PFSK-1 (cell line): Measurements from ENCODE around the gene DAZL.

Source experiments
- FOXP2 ChIP-seq: optimal IDR thresholded peaks from 2 replicates; pipeline ENCODE3; 2011; ENCODE audit warnings: borderline replicate concordance, control low read depth, inconsistent platforms; ENCODE audit not compliant: insufficient read depth; ENCODE audit errors: extremely low read length, extremely low read depth
- POLR2AphosphoS5 ChIP-seq: IDR thresholded peaks from 2 replicates; pipeline ENCODE4 v1.6.1; 2012; ENCODE audit warnings: low read depth, mild to moderate bottlenecking, control low read depth, low read length, moderate library complexity
- SIN3A ChIP-seq: IDR thresholded peaks from 2 replicates; pipeline ENCODE4 v1.6.1; 2012; ENCODE audit warnings: mild to moderate bottlenecking, low read length, moderate library complexity, borderline replicate concordance; ENCODE audit not compliant: insufficient read depth
- TAF1 ChIP-seq: IDR thresholded peaks from 2 replicates; pipeline ENCODE4 v1.6.1; 2012; ENCODE audit warnings: low read length, control low read depth, borderline replicate concordance; ENCODE audit not compliant: insufficient read depth
- TF ChIP-seq, protein P1 (sequence below), 2 experiments: IDR thresholded peaks; 2 replicates each; pipeline versions ENCODE4 v1.6.1 to v1.8.0; 2011 to 2012; ENCODE audit warnings: low read depth in 2 of 2, low read length in 2 of 2, control low read depth in 1 of 2, inconsistent platforms in 1 of 2, mild to moderate bottlenecking in 1 of 2, moderate library complexity in 1 of 2; ENCODE audit not compliant: insufficient read depth in 1 of 2

Gene DAZL

DNA sequence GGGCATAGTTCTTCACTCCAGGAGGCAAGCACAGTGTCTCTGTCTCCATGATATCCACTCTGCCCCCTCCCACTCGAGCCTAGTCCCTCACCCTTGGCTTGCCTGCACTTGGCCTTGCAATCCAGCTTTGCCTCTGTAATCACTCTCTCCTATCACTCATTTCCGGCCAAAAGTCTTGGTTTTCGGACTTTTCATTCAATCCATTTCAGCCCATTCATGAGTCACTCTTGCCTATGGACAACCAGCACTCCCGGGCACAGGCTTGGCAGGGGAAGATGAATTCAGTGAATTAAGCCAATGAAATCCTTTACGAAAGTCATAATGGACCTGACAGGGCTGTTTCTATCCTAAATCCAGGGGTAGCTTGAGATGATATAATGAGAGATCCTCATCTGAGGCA, 21.7 kb downstream of the DAZL start:
- no peak for TF ChIP-seq SIN3A
- no peak for TF ChIP-seq TAF1
- TF ChIP-seq POLR2AphosphoS5: no peak

DNA sequence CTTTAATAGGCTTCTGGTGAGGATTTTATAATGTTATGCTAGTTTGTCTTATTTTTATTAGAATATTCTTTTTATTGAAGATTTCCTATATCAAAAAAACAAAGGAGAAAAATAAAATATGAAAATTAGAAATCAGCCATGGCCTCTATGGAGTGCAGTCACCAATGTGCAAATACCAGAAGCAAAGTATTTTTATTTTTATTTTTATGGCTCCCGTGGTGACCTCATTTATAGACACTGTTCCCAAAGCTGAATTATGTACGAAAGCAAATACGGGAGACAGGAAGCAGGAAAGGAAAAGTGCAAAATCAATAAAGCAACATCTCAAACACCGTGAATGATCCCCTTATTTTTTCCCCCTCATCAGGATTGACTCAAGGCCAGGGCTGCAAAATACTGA, 35.1 kb downstream of the DAZL start:
- no peak for TF ChIP-seq TAF1
- no peak for TF ChIP-seq POLR2AphosphoS5
- TF ChIP-seq SIN3A: no peak
- no peak for TF ChIP-seq FOXP2
- TF ChIP-seq, protein P1, sequence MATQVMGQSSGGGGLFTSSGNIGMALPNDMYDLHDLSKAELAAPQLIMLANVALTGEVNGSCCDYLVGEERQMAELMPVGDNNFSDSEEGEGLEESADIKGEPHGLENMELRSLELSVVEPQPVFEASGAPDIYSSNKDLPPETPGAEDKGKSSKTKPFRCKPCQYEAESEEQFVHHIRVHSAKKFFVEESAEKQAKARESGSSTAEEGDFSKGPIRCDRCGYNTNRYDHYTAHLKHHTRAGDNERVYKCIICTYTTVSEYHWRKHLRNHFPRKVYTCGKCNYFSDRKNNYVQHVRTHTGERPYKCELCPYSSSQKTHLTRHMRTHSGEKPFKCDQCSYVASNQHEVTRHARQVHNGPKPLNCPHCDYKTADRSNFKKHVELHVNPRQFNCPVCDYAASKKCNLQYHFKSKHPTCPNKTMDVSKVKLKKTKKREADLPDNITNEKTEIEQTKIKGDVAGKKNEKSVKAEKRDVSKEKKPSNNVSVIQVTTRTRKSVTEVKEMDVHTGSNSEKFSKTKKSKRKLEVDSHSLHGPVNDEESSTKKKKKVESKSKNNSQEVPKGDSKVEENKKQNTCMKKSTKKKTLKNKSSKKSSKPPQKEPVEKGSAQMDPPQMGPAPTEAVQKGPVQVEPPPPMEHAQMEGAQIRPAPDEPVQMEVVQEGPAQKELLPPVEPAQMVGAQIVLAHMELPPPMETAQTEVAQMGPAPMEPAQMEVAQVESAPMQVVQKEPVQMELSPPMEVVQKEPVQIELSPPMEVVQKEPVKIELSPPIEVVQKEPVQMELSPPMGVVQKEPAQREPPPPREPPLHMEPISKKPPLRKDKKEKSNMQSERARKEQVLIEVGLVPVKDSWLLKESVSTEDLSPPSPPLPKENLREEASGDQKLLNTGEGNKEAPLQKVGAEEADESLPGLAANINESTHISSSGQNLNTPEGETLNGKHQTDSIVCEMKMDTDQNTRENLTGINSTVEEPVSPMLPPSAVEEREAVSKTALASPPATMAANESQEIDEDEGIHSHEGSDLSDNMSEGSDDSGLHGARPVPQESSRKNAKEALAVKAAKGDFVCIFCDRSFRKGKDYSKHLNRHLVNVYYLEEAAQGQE (IDR thresholded peaks at IDR 0.05; ENCODE audit: insufficient read depth in 1 of 2, low read depth in 2 of 2, low read length in 2 of 2): no peak

DNA sequence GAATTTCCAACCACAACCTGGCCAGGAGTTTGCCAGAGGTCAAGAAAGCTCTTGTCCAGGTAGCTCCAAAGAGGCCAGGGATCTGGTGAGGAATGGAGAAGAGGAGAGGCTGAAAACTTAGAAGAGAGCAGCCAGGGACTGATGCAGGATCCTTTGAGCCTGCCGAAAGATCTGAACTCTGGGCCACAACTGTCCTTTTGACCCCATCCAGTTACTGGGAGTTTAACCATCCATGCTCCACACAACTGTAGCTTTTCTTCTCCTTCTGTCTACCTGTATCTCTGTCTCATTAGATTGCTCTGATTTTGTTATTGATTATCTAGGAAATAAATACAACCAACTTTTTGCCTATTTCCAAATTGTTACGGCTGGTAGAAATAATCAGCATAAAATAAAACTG, 36.7 kb downstream of the DAZL start:
- TF ChIP-seq SIN3A: no peak
- TF ChIP-seq, protein P1 (IDR thresholded peaks at IDR 0.05; ENCODE audit: insufficient read depth in 1 of 2, low read depth in 2 of 2, low read length in 2 of 2): no peak
- no peak for TF ChIP-seq TAF1
- TF ChIP-seq FOXP2: no peak
- TF ChIP-seq POLR2AphosphoS5: no peak

DNA sequence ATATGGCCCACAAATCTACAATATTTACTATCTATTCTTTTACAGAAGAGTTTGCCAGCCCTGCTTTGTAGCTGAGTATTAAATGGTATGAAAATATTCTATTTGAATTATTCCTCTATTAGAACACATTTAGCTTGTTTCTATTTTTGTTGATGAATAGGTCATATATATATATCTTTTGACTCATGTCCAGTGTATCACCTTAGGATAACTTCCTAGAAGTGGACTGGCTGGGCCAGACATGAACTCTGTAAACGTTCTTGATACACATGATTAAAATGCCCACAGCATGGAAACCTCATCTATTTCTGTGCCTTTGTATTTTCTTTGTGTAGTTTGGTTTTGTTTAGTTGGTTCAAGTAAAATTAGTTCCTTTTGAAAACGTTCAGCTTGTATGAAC, 37.1 kb downstream of the DAZL start:
- TF ChIP-seq, protein P1 (IDR thresholded peaks at IDR 0.05; ENCODE audit: insufficient read depth in 1 of 2, low read depth in 2 of 2, low read length in 2 of 2): no peak
- TF ChIP-seq SIN3A (no peak), FOXP2 (no peak), TAF1 (no peak), POLR2AphosphoS5 (no peak)

DNA sequence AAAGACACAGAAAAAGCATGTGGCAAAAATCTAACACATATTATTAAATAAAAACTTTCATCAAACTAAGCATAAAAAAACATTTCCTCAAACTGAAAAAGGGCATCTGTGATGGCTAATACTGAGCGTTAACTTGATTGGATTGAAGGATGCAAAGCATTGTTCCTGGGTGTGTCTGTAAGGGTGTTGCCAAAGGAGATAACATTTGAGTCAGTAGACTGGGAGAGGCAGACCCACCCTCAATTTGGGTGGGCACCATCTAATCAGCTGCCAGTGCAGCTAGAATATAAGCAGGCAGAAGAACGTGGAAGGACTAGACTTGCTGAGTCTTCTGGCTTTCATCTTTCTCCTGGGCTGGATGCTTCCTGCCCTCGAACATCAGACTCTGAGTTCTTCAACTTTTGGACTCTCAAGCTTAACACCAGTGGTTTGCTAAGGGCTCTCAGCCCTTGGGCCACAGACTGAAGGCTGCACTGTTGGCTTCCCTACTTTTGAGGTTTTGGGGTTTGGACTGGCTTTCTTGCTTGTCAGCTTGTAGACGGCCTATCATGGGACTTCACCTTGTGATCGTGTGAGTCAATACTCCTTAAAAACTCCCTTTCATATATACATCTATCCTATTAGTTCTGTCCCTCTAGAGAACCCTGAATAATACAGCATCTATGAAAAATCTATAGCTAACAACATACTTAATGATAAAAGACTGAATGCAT, 45.4 kb downstream of the DAZL start:
- TF ChIP-seq TAF1 (no peak), FOXP2 (no peak), POLR2AphosphoS5 (no peak), SIN3A (no peak)
- TF ChIP-seq, protein P1 (IDR thresholded peaks at IDR 0.05; ENCODE audit: insufficient read depth in 1 of 2, low read depth in 2 of 2, low read length in 2 of 2): no peak
